NCI-H2227 (cell line): ENCODE data around the gene SLC29A1.
"Not testable (repeated sequence)": the region's sequence is repeated elsewhere in the genome, so short reads cannot be mapped to it uniquely, and the experiment has no call there.

Experiments used
- DNase-seq: peaks from one replicate; lab custom pipeline; 2025; ENCODE audit not compliant: unreplicated experiment; lab: John Stamatoyannopoulos, UW

The SLC29A1 gene

DNA sequence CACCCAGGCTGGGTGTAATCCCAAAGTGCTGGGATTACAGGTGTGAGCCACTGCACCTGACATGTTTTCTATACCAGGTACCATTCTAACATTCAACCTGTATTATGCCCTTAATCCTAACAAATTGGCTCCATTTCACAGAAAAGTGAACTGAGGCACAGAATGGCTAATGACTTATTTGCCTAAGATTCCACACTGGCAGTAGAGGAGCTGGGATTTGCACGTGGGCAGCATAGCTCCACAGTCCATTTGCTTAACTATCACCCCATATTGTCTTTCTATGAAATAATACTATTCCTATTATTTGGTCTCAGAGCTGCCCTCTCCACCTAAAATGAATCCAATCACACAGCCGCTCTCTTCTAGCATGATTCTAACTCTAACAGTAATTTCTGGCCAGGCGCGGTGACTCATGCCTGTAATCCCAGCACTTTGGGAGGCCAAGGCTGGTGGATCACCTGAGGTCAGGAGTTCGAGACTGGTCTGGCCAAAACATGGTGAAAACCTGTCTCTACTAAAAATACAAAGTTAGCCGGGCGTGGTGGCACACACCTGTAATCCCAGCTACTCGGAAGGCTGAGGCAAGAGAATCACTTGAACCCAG is 30.0 kb upstream of the SLC29A1 start:
- DNase-seq = no peak

DNA sequence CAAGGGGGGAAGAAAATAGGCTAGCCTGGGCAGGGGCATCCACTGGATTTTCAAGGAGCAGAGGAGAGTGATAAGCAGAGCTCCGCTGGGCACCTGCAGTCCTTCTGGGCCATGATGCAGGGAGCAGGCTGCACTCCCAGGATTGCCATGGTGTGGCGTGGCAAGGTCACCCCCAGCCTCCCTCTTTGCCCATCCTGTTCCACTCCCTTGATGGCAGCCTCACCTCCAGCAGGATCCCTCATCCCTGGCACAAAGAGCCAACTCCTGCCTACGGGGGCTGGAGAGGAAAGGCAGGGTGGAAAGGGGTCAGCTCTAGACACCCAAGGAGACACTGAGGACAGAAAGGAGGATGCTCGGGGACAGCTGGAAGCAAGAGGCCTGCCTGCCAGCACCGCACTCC is 29.1 kb upstream of the SLC29A1 start:
- no peak for DNase-seq

DNA sequence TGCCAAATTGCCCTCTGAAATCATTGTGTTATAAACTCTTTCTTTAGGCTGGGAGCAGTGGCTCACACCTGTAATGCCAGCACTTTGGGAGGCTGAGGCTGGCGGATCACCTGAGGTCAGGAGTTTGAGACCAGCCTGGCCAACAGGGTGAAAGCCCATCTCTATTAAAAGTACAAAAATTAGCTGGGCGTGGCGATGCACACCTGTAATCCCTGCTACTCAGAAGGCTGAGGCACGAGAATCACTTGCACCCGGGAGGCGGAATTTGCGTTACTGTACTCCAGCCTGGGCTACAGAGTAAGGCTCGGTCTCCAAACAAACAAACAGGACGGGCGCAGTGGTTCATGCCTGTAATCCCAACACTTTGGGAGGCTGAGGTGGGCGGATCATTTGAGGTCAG is 27.0 kb upstream of the SLC29A1 start:
- DNase-seq = not testable (repeated sequence)

DNA sequence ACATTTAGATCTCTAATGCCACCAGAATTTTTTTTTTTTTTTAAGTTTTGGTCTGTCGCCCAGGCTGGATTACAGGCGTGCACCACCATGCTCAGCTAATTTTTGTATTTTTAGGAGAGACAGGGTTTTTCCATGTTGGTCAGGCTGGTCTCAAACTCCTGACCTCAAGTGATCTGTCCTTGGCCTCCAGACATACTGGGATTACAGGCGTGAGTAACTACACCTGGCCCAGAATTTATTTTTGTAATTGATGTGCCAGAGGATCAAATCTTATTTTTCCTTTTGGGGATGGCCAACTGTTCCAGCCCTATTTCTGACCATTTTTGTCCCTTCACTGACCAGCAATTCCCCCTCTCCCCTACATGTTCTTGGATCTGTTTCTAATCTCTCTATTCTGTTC is 24.7 kb upstream of the SLC29A1 start:
- DNase-seq = no peak

DNA sequence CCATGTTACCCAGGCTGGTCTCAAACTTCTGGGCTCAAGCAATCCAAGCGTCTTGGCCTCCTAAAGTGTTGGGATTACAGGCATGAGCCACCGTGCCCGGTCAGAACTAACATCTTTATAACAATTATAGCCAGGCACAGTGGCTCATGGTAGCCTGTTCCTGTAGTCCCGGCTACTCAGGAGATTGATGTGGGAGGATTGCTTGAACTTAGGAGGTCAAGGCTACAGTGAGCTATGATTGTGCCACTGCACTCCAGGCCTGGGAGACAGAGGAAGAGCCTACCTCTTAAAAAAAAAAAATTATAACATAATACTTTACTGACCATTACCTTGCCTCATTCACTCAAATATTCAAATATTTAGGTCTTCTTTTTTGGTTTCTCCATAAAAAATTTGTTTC is 23.5 kb upstream of the SLC29A1 start:
- no peak for DNase-seq

GRCh38 chr6:44201200-44201599 is 22.2 kb upstream of the SLC29A1 start:
- DNase-seq = no peak

DNA sequence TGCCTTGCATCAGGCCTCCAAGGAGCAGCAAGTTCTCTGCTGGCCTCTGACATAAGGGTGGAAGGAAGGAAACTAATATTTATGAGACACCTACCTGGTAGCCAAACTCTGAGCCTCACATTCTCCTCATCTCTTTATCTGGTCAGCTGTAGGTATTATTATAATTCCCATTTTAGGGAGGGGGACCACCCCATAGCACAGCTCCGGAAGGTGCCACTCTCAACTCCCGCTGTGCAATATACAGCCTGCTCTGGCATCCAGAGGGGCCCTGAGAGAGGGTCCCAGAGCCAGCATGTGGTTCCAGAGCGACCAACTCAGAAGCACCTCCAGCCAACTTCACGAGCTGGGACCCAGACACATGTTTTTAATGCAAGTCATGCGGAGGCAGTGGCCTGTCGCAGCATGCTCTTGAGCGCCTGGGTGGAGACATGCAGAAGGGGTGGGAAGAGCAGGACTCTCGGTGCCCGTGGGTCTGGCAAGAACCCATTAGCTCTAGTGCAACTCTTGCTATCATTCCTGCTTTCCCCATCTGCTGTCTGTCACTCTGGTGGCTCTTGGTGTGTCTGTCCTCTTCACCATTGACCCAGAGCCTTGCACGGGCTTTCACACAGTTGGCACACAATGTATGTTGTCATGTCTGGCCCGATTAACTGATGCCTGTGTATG is 21.6 kb upstream of the SLC29A1 start:
- no peak for DNase-seq

DNA sequence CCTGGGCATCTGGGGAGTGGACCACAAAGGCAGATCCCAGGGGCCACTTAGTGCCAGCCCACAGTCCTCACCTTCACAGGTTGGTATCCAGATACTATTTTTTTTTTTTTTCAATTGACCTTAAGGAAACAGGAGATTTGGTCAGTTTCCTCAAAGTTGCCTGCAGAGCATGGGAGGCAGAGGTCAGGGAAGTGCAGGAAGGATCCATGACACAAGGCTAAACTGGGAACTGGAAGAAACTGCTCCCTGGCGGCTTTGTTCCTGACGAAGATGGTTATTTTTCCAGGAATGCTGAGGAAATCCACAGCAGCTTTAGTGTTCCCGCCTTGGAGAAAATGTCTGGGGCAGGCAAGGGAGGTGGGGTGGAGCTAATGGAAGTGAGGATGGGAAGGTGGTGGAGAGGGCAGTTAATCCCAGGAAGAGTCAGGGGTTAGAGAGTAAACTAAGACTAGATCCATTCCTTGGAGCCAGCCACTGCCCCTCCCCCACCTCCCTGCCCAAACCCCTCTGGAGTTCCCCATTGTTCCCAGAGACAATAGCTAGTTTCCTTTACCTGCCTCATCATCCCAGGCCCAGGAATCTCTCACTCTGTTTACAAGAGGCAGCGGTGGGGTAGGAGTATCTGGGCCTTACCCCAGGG is 20.9 kb upstream of the SLC29A1 start:
- DNase-seq = no peak

GRCh38 chr6:44202972-44203750 is 20.2 kb upstream of the SLC29A1 start:
- DNase-seq = no peak

GRCh38 chr6:44203955-44204354 is 19.4 kb upstream of the SLC29A1 start:
- no peak for DNase-seq

DNA sequence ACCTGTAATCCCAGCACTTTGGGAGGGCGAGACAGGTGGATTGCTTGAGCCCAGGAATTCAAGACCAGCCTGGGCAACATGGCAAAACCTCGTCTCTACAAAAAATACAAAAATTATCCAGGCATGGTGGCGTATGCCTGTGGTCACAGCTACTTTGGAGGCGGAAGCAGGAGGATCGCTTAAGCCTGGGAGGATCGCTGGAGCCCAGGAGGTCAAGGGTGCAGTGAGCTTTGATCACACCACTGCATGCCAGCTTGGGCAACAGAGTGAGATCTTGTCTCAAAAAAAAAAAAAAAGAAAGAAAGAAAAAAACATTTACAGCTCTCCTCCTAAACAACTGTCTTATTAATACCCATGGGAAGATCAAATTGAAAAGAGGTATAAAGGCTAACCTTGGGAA is 15.4 kb upstream of the SLC29A1 start:
- DNase-seq = no peak

DNA sequence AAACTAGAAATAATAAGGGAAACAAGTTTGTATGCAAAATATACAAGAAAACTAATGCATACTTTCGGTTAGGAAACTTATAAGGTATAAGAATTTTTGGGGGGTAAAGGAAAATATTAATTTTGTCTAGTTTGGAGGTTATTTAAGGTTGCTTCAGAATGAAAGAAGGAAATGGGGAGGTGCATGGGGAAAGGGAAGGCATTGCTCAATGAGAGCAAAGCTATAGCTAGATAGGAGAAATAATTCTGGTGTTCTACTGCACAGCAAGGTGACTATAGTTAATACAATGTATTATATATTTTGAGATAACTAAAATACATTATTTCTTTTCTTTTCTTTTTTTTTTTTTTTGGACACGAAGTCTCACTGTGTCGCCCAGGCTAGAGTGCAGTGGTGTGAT is 12.1 kb upstream of the SLC29A1 start:
- DNase-seq = no peak

- DNase-seq = no peak
Observed at GRCh38 chr6:44214307-44214706, 9.1 kb upstream of the SLC29A1 start.

DNA sequence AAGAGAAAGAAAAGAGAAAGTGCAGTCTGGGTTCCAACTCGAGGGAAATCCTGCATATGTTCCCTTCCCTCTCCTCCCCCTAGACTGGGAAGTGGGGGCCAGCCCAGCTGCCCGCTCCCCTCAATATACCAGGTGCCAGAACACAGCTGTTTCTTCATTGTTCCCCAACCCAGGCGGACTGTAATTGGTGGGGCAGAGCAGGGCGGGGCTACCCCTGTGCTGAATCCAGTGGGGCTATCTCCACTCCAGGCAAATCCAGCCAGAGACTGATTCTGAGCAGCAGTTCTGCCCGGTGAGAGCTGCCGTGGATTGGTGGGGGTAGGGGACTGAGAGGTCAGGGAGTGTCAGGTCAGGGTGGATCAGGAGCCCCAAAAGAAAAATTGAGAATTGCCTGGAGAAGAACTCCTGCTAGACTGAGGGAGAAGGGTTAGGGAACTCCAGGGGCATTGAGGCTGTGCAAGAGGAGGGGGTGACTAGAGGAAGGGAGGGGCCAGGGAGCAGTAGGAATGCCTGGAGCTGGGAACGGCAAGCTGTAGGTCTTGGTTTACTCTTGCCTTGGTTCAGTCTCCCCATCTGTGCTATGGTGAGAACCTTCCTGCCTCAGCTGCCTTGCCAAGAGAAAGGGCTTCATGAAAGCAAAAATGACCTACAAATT is 6.6 kb upstream of the SLC29A1 start, which contains the start of gene MYMX:
MYMX (plus strand) TSS at position 250 of the 655 bp plus-strand sequence. CDS start 546 bp downstream, outside the sequence.
- peak; percentile 45 for DNase-seq

DNA sequence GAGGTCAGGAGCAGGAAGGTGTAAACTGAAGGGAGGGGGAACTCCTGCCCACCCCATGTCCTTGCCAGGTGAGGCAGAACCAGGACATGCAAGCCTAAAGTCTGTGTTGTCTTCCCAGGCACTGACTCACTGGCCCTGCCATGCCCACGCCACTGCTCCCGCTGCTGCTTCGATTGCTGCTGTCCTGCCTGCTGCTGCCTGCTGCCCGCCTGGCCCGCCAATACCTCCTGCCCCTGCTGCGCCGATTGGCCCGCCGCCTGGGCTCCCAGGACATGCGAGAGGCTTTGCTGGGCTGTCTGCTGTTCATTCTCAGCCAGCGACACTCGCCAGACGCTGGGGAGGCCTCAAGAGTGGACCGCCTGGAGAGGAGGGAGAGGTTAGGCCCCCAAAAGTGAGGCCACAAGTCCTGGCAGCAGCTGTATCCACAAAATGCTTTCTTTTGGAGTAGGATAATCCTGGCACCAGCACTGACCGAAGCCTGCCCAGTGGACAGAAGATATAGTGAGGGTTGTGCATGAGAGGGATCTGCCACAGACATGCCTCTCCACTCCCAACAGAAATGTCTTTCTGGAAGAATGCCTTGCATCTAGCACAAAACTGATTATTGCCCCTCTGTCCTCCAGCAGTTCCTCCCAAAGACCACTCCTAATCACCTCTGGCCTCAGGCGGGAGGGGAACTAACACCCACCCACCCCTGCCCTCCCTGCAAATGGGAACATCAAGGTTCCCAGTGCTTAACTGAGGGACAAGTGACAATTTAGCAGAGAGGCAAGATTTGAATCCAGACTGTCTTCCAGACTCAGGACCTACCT is 5.9 kb upstream of the SLC29A1 start:
- DNase-seq = no peak

- peak; percentile 87 for DNase-seq
Observed at GRCh38 chr6:44219053-44219814, 4.2 kb upstream of the SLC29A1 start.

DNA sequence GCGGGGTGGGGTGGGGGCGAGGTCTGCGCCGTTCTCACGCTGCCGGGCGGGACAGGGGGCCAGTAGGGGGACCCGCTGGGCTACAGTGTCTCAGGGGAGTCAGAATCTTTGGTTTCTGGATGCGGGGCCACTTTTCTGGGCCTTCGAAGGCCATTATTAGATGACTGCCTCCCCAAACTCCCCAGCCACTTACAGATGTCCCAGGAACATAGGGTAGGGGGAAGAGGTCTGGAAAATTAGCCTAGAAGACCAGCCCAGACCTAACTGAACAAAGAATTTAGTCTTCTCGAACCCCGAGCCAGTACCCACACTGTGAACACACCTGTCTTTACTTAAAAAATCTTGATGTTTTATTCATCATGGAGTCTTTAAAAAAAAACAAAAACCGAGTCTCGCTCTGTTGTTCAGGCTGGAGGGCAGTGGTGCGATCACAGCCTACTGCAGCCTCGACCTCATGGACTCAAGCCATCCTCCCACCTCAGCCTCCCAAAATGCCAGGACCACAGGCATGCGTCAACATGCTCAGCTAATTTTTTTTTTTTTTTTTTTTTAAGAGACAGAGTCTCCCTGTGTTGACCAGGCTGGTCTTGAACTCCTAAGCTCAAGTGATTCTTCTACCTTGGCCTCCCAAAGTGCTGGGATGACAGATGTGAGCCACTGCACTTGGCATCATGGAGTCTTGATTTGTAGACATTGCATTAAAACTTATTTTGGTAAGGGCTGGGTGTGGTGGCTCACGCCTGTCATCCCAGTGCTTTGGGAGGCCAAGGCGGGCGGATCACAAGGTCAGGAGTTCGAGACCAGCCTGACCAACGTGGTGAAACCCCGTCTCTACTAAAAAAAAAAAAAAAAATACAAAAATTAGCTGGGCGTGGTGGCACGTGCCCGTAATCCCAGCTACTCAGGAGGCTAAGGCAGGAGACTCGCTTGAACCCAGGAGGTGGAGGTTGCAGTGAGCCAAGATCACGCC is 3.3 kb upstream of the SLC29A1 start:
- no peak for DNase-seq

DNA sequence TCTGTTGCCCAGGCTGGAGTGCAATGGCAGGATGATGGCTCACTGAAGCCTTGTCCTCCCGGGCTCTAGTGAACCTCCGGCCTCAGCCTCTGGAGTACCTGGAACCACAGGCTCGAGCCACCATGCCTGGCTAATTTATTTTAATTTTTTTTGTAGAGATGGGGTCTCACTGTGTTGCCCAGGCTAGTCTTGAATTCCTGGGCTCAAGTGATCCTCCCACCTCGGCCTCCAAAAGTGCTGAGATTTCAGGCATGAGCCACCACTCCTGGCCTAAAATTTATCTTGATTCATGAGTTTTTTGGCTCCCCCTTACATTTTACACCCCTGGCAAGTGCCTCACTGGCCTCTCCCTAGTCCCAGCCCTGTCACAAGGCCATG is 2.5 kb upstream of the SLC29A1 start:
- DNase-seq = no peak
